HG03064 (cell line): ENCODE data around the gene SPECC1L.

Source experiments
- ATAC-seq: cut with Tn5 transposase; IDR thresholded peaks from one replicate; pipeline ENCODE4 v1.9.1; 2021; ENCODE audit warnings: low read depth; ENCODE audit not compliant: unreplicated experiment

SPECC1L gene

GRCh38 chr22:24459911-24460310 lies 189.3 kb downstream of the SPECC1L start:
- no peak for ATAC-seq

- no peak for ATAC-seq
Measured at GRCh38 chr22:24460418-24461089, 189.9 kb downstream of the SPECC1L start.

- no peak for ATAC-seq
Measured at GRCh38 chr22:24463071-24463760, 192.6 kb downstream of the SPECC1L start.

GRCh38 chr22:24465566-24465965 lies 194.9 kb downstream of the SPECC1L start:
- ATAC-seq = no peak

- no peak for ATAC-seq
Measured at GRCh38 chr22:24465975-24466374, 195.3 kb downstream of the SPECC1L start.

GRCh38 chr22:24466716-24467328 lies 196.2 kb downstream of the SPECC1L start:
- ATAC-seq = no peak

GRCh38 chr22:24467340-24467739 lies 196.7 kb downstream of the SPECC1L start:
- ATAC-seq = no peak
